Endothelial cell of umbilical vein (primary cell): ENCODE measurements around the gene CFAP69. TPM values are rescaled to one million over a fixed set of nuclear protein-coding genes. Genes with fewer than 3 reads are reported as not detected.

Experiments
- BruUV-seq: library from RNA; stranded (reverse); fragments of 400-500 nt; replicated peaks from 2 replicates; lab custom pipeline; 2021; lab: Mats Ljungman, UMichigan
- CTCF ChIA-PET: fragments of 300-600, 350-600 bp; sonication (Branson Sonifier 250); formaldehyde crosslinking; loops from one replicate; lab custom pipeline; 2021; ENCODE audit warnings: antibody characterized with exemption, inconsistent platforms; lab: Charles Lee
- POLR2A ChIA-PET: fragments of 300-600, 350-600 bp; sonication (Branson Sonifier 250); formaldehyde crosslinking; loops from one replicate; lab custom pipeline; 2021; ENCODE audit warnings: antibody characterized with exemption, inconsistent platforms; lab: Charles Lee
- DNase-seq: peaks from one replicate; pipeline ENCODE4 v3.0.0-alpha.2; 2011; ENCODE audit warnings: low read depth, low spot score
- FAIRE-seq: peaks from 2 replicates; lab custom pipeline; 2011; peaks lifted over from hg19 to GRCh38; lab: Jason Lieb, UNC
- H2AFZ ChIP-seq: 2 replicates; pipeline ENCODE4 v1.6.0; 2012; ENCODE audit warnings: low read depth, low read length, control low read depth, inconsistent platforms
- H3K27ac ChIP-seq: 2 replicates; pipeline ENCODE4 v1.5.1; 2011; ENCODE audit warnings: low read depth, mild to moderate bottlenecking, control low read depth, low read length, moderate library complexity; ENCODE audit not compliant: insufficient read depth
- H3K27me3 ChIP-seq, 2 experiments: 2 replicates each; pipeline versions ENCODE4 v1.6.0 to v1.6.1; 2011; ENCODE audit warnings: low read length in 2 of 2, mixed read lengths in 1 of 2; ENCODE audit not compliant: control insufficient read depth in 2 of 2, insufficient read depth in 2 of 2
- H3K36me3 ChIP-seq, 2 experiments: 2 replicates in 1 of 2; 3 replicates in 1 of 2; pipeline ENCODE4 v1.5.1; 2011; ENCODE audit warnings: low read length in 2 of 2, mild to moderate bottlenecking in 1 of 2, moderate library complexity in 1 of 2; ENCODE audit not compliant: control insufficient read depth in 2 of 2, insufficient read depth in 2 of 2; ENCODE audit errors: extremely low read depth in 1 of 2
- H3K4me1 ChIP-seq: 3 replicates; pipeline ENCODE4 v1.5.1; 2011; ENCODE audit warnings: mild to moderate bottlenecking, low read length; ENCODE audit not compliant: control insufficient read depth, insufficient read depth; ENCODE audit errors: extremely low read depth
- H3K4me2 ChIP-seq: 2 replicates; pipeline ENCODE4 v1.6.1; 2011; ENCODE audit warnings: low read length, control low read depth, mixed read lengths; ENCODE audit not compliant: insufficient read depth
- H3K4me3 ChIP-seq, 3 experiments: fragments of 200-600 bp in 1 of 3; sonication (generic), shearing (Covaris generic) in 1 of 3; replicated peaks in 1 of 3; 2 replicates each; pipeline ENCODE4 v1.5.1; 2011 to 2016; ENCODE audit warnings: control low read depth in 3 of 3, low read length in 3 of 3, mild to moderate bottlenecking in 2 of 3, inconsistent platforms in 1 of 3, low read depth in 1 of 3, moderate library complexity in 1 of 3; ENCODE audit not compliant: insufficient read depth in 1 of 3
- H3K79me2 ChIP-seq: 2 replicates; pipeline ENCODE4 v1.6.0; 2012; ENCODE audit warnings: low read length, inconsistent platforms; ENCODE audit not compliant: control insufficient read depth, insufficient read depth
- H3K9ac ChIP-seq: replicated peaks from 2 replicates; pipeline ENCODE3; 2011; ENCODE audit warnings: low read length, control low read depth; ENCODE audit not compliant: insufficient read depth; ENCODE audit errors: extremely low read depth
- H3K9me1 ChIP-seq: replicated peaks from 3 replicates; pipeline ENCODE4 v1.6.0; 2011; ENCODE audit warnings: mild to moderate bottlenecking, low read length; ENCODE audit not compliant: control insufficient read depth, insufficient read depth; ENCODE audit errors: extremely low read depth
- H3K9me3 ChIP-seq: replicated peaks from 2 replicates; pipeline ENCODE4 v1.5.1; 2012; ENCODE audit warnings: low read length, inconsistent platforms; ENCODE audit not compliant: control insufficient read depth, insufficient read depth
- H4K20me1 ChIP-seq: replicated peaks from 2 replicates; pipeline ENCODE3; 2011; ENCODE audit warnings: mild to moderate bottlenecking, low read length; ENCODE audit not compliant: control insufficient read depth, insufficient read depth; ENCODE audit errors: extremely low read depth
- CTCF ChIP-seq, 2 donors: IDR thresholded peaks; 1 replicate in 1 of 2; 2 replicates in 1 of 2; pipeline ENCODE4 v1.5.1; 2011; ENCODE audit warnings: low read length in 2 of 2, mild to moderate bottlenecking in 2 of 2, moderate library complexity in 2 of 2, control low read depth in 1 of 2, inconsistent platforms in 1 of 2, low read depth in 1 of 2; ENCODE audit not compliant: insufficient read depth in 1 of 2; ENCODE audit errors: extremely low read depth in 1 of 2
- EZH2 ChIP-seq: IDR thresholded peaks from 2 replicates; pipeline ENCODE4 v1.6.1; 2012; ENCODE audit warnings: borderline replicate concordance, low read depth, mild to moderate bottlenecking, moderate library complexity, low read length, inconsistent platforms; ENCODE audit not compliant: severe bottlenecking
- FOS ChIP-seq: IDR thresholded peaks from 2 replicates; pipeline ENCODE4 v1.6.1; 2011; ENCODE audit warnings: mild to moderate bottlenecking, low read length, moderate library complexity, borderline replicate concordance; ENCODE audit not compliant: insufficient read depth
- GATA2 ChIP-seq: IDR thresholded peaks from 2 replicates; pipeline ENCODE4 v1.7.0; 2011; ENCODE audit warnings: low read depth, mild to moderate bottlenecking, moderate library complexity, mixed read lengths, low read length; ENCODE audit not compliant: insufficient read length, insufficient read depth
- JUN ChIP-seq: IDR thresholded peaks from 2 replicates; pipeline ENCODE4 v1.6.1; 2011; ENCODE audit warnings: borderline replicate concordance, low read depth; ENCODE audit not compliant: insufficient read length, insufficient read depth
- MAX ChIP-seq: IDR thresholded peaks from 2 replicates; pipeline ENCODE4 v1.6.1; 2011; ENCODE audit not compliant: insufficient read depth, insufficient read length
- MYC ChIP-seq: IDR thresholded peaks from one replicate; pipeline ENCODE4 v1.6.1; 2011; ENCODE audit warnings: mild to moderate bottlenecking, low read depth, low read length
- POLR2A ChIP-seq: IDR thresholded peaks from 2 replicates; pipeline ENCODE4 v1.6.1; 2012; ENCODE audit warnings: low read depth, mild to moderate bottlenecking, control low read depth, low read length
- POLR2AphosphoS5 ChIP-seq: IDR thresholded peaks from 2 replicates; pipeline ENCODE4 v1.6.1; 2012; ENCODE audit warnings: low read depth, mild to moderate bottlenecking, control low read depth, low read length, moderate library complexity; ENCODE audit not compliant: insufficient read depth
- dilution Hi-C: fragments of 300-500 bp; cut with MboI; formaldehyde crosslinking; loops from one replicate; pipeline ENCODE4 v1.15.0; 2019; ENCODE audit warnings: low sequenced_read_pairs; ENCODE audit not compliant: extremely low pct_ligation_motif_present
- intact Hi-C: fragments of 100-400 bp; cut with micrococcal nuclease; formaldehyde crosslinking; loops from one replicate; pipeline ENCODE4 v1.10.0; 2022
- polyA plus RNA-seq, 4 experiments: library from polyadenylated mRNA; depleted of rRNA in 3 of 4; stranded (reverse) in 3 of 4; unstranded in 1 of 4; fragments of >200 nt; gene quantifications; 2 replicates each; pipeline versions ENCODE4 v1.2.1 to v1.2.3, GENCODE V29; 2011 to 2012; ENCODE audit warnings: missing spikeins in 1 of 4
- total RNA-seq: library from RNA; stranded (reverse); gene quantifications from 2 replicates; pipeline ENCODE4 v1.2.3, GENCODE V29; 2021

The CFAP69 gene
- total and polyA plus RNA-seq, 2 donors (not counting 3 experiments of a cell fraction or from before 2014, with no cell fraction given) = 0.81 to 4.4 TPM

GRCh38 chr7:90303241-90303640, 58.3 kb downstream of the CFAP69 start:
- H3K27me3 ChIP-seq = no peaks in the 10 kb centered on the region
- intact Hi-C loops (no loop called here), dilution Hi-C loops (no loop called here)
- H3K27ac ChIP-seq = no peak overlapping the region
- POLR2A ChIA-PET = no interaction called here
- H2AFZ ChIP-seq = no peak overlapping the region
- H3K4me2 ChIP-seq = no peak overlapping the region
- CTCF ChIA-PET = interaction anchor here (1.4 to 1.7 kb wide), 4 partner anchors 9 to 125 kb away, joined by 3 to 9 read pairs (median 3); no protein-coding TSS in a partner anchor
- FAIRE-seq = no peak
- no peak for DNase-seq
- H3K4me3 ChIP-seq = no peak overlapping the region
- H3K36me3 ChIP-seq = no peaks in the 10 kb centered on the region
- H3K9me3 ChIP-seq = no peaks in the 10 kb centered on the region
- TF ChIP-seq EZH2 (no peak), CTCF (IDR thresholded peaks at IDR 0.05; ENCODE audit: extremely low read depth in 1 of 2, insufficient read depth in 1 of 2, low read depth in 1 of 2, low read length in 2 of 2) (no peak), FOS (no peak), GATA2 (no peak), POLR2AphosphoS5 (no peak), MAX (no peak), JUN (no peak), MYC (no peak), POLR2A (no peak)
- BruUV-seq = no TSS peak
- no peaks in the 10 kb centered on the region for H4K20me1 ChIP-seq
- no peak overlapping the region for H3K9ac ChIP-seq
- H3K9me1 ChIP-seq = no peaks in the 10 kb centered on the region
- H3K4me1 ChIP-seq = no peaks in the 10 kb centered on the region
- H3K79me2 ChIP-seq = no peaks in the 10 kb centered on the region
